Suprapubic skin (tissue), 4 donors: ENCODE data around the gene SHROOM3.

Experiments
- CTCF ChIP-seq, 2 donors: fragments of 200-600 bp in 1 of 2; fragments of 450-650 bp in 1 of 2; sonication (generic) in 1 of 2; IDR thresholded peaks; one replicate each; pipeline ENCODE4 v1.5.1; 2016 to 2019; ENCODE audit warnings: antibody characterized with exemption in 2 of 2, mild to moderate bottlenecking in 1 of 2, moderate library complexity in 1 of 2
- EP300 ChIP-seq: sonication (generic); formaldehyde crosslinking; IDR thresholded peaks from one replicate; pipeline ENCODE4 v1.6.1; 2017; ENCODE audit warnings: antibody characterized with exemption
- POLR2A ChIP-seq, 2 donors: fragments of 450-650 bp; IDR thresholded peaks; one replicate each; pipeline ENCODE4 v1.6.1; 2017; ENCODE audit warnings: antibody characterized with exemption in 2 of 2, mild to moderate bottlenecking in 2 of 2, moderate library complexity in 2 of 2
- POLR2AphosphoS5 ChIP-seq, 3 donors: sonication (generic); formaldehyde crosslinking; IDR thresholded peaks; one replicate each; pipeline ENCODE4 v1.6.1; 2017; ENCODE audit warnings: antibody characterized with exemption in 3 of 3

GRCh38 chr4:76459291-76459723 is 24.3 kb downstream of the SHROOM3 start:
- TF ChIP-seq CTCF (IDR thresholded peaks at IDR 0.05) (no peak), POLR2A (IDR thresholded peaks at IDR 0.05) (no peak), POLR2AphosphoS5 (IDR thresholded peaks at IDR 0.05) (no peak), EP300 (no peak)
